HG02840 (cell line): Measurements from ENCODE around the gene APLN.

Experiments
- ATAC-seq: cut with Tn5 transposase; IDR thresholded peaks from one replicate; pipeline ENCODE4 v1.9.1; 2021; ENCODE audit warnings: mild to moderate bottlenecking, moderate library complexity, moderate number of reproducible peaks; ENCODE audit not compliant: unreplicated experiment, low FRiP score

Gene APLN

DNA sequence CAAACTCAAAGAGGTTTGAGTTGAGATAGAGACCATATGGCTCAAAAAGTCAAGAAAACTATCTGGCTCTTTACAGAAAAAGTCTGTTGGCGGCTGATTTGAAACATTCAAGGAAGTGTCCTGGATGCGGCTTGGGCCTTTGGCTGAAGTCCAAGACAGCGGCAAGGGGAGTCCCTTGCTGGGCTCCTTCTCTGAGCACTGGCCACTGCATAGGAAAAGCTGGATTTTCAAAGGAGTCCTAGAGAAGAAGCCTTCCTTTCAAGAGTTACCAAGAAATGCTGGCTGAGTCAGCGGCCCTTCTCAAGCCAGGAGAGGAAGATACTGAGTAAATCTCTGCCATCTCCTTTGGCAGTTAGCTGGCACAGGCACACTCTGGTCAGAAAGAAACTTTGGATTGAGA is 12.1 kb downstream of the APLN start:
- no peak for ATAC-seq

DNA sequence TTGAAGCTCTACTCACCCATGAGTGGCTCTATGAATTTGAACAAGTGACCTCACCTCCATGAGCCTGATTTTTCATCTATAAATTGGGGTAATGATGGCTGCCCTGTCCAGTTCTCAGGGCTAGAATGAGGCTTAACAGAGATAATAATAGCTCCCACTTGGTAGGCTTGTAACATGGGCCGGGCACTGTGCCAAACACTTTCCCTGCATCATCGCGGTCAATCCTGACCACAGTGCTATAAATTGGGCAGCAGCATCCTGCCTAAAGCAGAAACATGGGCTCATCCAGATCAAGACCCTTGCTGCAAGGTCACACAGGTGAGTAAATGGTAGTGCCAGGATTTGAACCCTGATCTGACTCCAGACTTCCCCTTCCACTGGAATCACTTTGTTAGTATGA is 12.8 kb downstream of the APLN start:
- ATAC-seq: no peak

DNA sequence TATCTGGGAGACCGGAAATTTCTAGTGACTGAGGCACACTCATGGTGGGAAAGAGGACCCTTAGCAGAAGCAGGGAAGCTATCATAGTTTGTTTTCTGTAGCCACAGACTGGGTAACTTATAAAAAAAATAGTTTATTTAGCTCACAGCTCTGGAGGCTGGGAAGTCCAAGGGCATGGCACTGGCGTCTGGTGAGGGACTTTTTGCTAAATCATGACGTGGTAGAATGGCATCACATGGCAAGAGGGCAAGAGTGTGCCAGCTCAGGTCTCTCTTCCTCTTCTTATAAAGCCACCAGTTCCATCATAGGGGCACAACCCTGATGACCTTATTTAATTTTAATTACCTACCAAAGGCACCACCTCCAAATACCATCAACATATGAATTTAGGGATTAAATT is 13.3 kb downstream of the APLN start:
- no peak for ATAC-seq

- no peak for ATAC-seq
These were observed 14.0 kb downstream of the APLN start for GRCh38 chrX:129640737-129641136.

GRCh38 chrX:129638917-129639316 is 15.8 kb downstream of the APLN start:
- ATAC-seq: no peak

DNA sequence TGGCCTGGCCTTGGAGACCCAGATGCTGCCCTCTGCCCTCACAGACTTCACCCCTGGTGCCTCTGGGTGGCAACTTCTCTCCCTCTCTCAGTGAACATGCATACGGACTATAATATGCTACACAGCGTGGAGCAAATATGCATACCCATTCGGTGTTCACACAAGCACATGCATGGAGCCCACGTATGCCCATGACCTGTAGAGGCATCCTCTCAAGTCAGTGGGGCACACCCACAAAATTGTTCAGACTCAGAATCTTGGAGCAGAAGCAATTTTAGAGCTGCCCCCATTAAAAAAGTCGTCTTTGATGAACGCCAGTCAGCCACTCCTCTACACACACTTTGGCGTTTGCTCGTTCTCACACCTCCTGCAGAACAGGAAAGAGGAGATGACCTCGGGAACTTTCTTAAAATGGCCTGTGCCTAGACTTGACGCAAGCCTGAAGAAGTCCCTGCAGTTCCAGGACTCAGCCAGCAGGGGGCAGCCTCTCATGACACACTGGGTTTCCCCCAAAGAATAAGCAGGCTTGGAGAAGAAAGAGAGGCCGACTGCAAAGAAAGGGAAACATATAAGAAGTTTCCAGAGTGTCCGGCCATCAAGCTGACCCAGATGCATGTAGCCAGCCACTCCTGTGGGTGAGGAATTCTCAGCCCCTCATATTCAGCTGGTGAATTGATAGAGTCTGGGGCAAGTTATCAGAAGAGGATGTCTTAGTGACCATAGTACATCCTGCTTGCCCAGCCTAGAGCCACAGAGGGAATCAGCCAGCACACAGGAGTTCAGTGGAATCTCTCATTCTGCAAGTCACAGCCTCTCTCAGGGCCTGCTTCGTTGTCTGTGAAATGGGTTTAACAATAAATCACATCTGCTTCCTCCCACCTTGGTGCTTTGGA is 17.3 kb downstream of the APLN start:
- ATAC-seq: no peak

- ATAC-seq: no peak
These were observed 18.5 kb downstream of the APLN start for GRCh38 chrX:129636175-129636681.

GRCh38 chrX:129634541-129634940 is 20.2 kb downstream of the APLN start:
- no peak for ATAC-seq

GRCh38 chrX:129632443-129632842 is 22.3 kb downstream of the APLN start:
- no peak for ATAC-seq

DNA sequence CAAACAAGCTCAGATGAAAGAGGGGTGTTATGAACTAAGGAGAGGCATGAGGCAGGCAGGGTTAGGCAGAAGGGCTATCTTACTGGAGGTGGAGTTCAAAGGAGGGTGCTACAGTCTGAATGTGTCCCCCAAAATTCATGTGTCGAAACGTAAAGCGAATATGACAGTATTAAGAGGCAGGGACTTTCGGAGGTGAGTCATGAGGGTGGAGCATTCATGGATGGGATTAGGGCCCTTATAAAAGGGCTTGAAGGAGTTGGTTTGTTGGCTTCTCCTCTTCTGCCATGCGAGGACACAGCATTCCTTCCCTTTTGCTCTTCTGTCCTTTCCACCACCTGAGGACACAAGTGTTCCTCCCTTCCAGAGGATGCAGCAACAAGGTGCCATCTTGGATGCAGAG is 22.9 kb downstream of the APLN start:
- no peak for ATAC-seq

GRCh38 chrX:129629837-129630236 is 24.9 kb downstream of the APLN start:
- no peak for ATAC-seq

GRCh38 chrX:129626026-129626425 is 28.7 kb downstream of the APLN start:
- ATAC-seq: no peak

GRCh38 chrX:129622757-129623301 is 31.9 kb downstream of the APLN start:
- ATAC-seq: no peak

DNA sequence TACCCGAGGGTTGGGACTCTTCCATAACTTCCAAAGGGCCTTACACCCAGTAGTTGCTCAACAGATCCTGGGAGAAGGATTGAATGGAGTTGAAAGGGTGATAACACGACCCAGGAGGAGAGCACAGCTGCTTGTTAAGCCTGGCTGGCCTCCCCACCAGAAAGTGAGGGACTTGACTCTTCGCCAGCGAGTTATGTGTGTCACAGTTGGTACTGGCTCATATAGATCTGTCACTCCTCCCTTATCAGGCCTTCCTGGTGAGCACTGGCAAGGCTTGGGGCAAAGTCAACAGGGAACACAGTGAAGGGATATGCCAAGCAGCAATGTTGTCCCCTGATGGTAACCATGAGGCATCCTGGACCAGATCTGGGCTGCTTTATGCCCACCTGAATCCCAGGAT is 35.8 kb downstream of the APLN start:
- ATAC-seq: no peak

- no peak for ATAC-seq
These were observed 37.3 kb downstream of the APLN start for GRCh38 chrX:129617420-129617819.

DNA sequence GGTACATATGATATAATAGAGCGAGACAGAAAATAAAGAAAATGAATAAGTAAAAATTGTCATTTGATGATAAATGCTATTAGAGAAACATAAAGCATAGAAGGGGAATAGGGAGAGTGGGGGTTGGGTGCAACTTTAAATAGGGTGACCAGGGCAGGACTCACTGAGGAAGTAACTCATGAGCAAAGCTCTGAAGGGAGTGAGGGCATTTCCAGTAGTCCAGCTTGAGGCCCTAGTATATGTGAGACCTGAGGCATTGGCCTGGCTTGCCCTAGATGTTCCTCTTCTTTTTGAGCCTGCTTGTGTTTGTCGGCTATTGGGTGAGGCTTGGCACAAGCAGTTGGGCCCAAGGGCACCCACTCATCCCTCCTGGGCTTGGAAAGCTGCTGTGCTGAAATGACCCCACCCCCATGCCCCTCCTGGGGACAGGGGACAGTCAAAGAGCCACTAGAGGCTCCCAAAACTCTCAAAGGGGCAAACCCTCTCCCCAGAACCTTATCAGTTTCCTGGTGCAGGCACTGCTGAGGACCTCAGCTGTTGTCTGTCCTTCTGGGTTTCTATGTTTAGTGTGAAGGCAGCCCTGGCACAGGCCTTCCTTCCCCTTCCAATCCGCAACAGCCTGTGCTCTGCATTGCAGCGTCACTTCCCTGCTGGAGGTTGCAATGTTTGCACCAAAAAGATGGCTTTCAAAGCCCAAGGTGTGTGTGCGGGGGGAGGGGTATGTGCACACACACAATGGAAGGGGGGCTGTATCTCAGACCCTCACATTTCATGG is 40.1 kb downstream of the APLN start:
- no peak for ATAC-seq

GRCh38 chrX:129613596-129613995 is 41.2 kb downstream of the APLN start:
- no peak for ATAC-seq

DNA sequence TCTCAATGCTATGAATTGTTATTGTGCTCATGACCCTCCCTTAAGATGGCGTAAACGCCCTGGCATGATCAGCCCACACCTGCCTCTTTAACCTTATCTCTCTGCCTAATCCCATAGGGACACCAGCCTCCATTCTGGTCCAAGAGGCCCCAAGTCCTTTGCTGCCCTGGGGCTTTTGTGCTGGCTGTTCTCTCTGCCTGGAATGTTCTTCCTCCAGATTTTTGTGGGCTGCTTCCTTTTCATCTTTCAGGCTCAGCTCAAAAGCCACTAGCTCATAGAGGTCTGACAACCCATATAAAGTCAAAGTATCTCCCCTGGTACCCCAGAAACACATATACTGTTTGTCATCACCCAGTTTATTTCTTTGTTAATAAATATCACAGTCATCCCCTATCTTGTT is 42.4 kb downstream of the APLN start:
- ATAC-seq: no peak

DNA sequence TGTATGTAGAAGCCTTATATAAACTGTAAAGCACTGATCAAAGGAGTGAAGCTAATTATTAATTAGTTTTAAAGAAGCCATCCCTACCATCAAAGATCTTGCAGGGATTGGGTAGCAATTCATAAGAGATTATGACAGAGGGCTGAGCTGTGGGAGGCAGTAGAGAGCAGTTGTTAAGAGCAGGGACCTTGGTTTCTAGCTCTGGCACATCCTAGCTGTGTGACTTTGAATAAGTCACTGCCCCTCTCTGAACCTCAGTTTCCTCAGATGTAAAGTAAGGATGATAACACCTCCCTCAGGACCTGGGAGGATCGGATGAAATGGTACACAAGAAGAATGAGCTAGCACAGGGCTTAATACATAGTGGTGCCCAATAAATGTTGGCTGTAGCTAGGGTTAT is 45.4 kb downstream of the APLN start:
- no peak for ATAC-seq

DNA sequence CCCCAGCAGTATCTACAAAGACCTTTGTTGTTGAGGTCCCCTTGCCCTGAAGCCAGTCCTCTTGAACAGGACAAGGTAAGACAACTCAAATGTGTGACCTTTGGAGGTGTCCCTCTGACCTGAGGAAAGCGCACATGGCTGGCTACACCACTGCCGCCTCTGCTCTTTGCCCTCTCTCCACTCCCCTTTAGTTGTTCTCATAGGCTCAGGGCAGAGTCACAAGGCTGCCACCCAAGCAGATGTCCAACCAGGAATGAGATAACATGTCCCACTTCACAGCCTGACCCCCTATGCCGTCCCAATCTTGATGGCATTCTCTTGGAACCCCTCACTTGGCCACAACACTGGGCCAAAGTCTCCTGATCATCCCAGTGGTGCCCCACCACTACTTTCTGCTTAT is 46.3 kb downstream of the APLN start:
- ATAC-seq: no peak

DNA sequence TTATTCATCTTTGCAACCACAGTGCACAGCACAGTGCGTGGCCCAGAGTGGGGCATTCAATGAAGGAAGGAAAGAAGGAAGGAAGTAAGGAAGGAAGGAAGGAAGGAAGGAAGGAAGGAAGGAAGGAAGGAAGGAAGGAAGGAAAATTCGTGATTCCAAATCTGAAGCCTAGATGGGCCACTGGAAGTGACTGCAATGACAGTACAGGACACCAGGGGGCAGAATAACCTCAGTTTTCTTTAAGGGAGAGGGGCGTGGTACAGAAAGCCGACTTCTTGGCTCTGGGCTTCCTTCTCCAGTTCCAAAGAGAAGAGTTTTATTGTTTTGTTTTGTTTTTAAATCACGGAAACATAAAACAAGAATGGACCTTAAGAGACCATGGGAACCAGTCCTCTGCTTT is 47.8 kb downstream of the APLN start:
- ATAC-seq: no peak
